SU-DHL-6 (cell line): ENCODE results near the gene FGF8.

Experiments
- EZH2phosphoT487 ChIP-seq: fragments of 200-600 bp; sonication (generic), shearing (Covaris generic); conservative IDR thresholded peaks from 2 replicates; pipeline ENCODE4 v1.6.1; 2018; ENCODE audit warnings: mild to moderate bottlenecking, antibody characterized with exemption, low read length, moderate library complexity, mixed read lengths
- TF ChIP-seq, protein P1 (sequence below): fragments of 200-600 bp; sonication (generic); IDR thresholded peaks from one replicate; pipeline ENCODE4 v1.5.1; 2017; ENCODE audit warnings: antibody characterized with exemption, mild to moderate bottlenecking, low read length, moderate library complexity; ENCODE audit not compliant: insufficient read depth, poor library complexity, severe bottlenecking

DNA sequence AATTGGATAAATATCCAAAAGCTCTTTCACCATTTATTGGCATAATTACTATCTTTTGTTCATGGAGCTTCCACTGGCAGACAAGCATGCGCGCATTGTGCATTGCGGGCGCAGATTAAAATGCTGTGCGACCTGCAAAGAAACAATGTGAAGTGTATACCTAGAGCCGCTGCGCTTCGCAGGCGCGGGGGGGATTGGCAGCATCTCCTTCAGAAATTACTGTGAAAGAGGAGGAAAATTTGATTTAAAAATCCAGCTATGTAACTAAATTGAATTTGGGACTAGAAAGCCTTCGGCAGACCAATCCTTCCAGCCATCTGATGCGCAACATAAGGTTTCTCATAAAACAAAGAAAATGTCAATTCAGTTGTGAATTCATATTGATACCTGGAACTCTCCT, 17.6 kb upstream of the FGF8 start:
- TF ChIP-seq, protein P1, sequence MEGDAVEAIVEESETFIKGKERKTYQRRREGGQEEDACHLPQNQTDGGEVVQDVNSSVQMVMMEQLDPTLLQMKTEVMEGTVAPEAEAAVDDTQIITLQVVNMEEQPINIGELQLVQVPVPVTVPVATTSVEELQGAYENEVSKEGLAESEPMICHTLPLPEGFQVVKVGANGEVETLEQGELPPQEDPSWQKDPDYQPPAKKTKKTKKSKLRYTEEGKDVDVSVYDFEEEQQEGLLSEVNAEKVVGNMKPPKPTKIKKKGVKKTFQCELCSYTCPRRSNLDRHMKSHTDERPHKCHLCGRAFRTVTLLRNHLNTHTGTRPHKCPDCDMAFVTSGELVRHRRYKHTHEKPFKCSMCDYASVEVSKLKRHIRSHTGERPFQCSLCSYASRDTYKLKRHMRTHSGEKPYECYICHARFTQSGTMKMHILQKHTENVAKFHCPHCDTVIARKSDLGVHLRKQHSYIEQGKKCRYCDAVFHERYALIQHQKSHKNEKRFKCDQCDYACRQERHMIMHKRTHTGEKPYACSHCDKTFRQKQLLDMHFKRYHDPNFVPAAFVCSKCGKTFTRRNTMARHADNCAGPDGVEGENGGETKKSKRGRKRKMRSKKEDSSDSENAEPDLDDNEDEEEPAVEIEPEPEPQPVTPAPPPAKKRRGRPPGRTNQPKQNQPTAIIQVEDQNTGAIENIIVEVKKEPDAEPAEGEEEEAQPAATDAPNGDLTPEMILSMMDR: no peak
- TF ChIP-seq EZH2phosphoT487: no peak
